Erythroblast (primary cell): ENCODE measurements around the gene MS4A15.
A peak's percentile ranks its signal among the peaks of the same experiment; 100 is the strongest.
"Not testable (repeated sequence)": the region's sequence is repeated elsewhere in the genome, so short reads cannot be mapped to it uniquely, and the experiment has no call there.

Source experiments
- DNase-seq, 2 experiments: peaks; one replicate each; lab custom pipeline; 2025; lab: John Stamatoyannopoulos, UW
- GATA1 ChIP-seq: IDR thresholded peaks from 2 replicates; pipeline ENCODE4 v1.6.1; 2011; ENCODE audit warnings: low read depth, mild to moderate bottlenecking, control low read depth, low read length, moderate library complexity
- POLR2A ChIP-seq: IDR thresholded peaks from 2 replicates; pipeline ENCODE4 v1.6.1; 2011; ENCODE audit warnings: mild to moderate bottlenecking, low read length

MS4A15 gene

DNA sequence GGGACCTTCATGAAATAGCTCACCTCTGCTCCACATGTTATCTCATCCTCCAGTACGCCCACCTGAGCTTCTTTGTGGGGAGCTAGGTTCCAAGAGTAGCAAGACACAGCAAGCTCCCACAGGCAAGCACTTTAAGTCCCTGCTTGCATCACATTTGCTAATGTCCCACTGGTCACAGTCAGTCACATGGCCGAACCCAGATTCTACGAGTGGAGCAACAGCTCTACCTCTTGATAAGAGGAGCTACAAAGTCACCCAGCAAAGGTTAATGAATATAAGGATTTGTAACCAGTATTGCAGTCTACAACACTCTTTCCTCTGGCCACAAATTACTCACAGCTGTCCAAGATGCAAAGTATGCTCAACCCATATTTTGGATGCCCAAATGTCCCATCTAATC is 15.2 kb upstream of the MS4A15 start:
- no peak for DNase-seq

DNA sequence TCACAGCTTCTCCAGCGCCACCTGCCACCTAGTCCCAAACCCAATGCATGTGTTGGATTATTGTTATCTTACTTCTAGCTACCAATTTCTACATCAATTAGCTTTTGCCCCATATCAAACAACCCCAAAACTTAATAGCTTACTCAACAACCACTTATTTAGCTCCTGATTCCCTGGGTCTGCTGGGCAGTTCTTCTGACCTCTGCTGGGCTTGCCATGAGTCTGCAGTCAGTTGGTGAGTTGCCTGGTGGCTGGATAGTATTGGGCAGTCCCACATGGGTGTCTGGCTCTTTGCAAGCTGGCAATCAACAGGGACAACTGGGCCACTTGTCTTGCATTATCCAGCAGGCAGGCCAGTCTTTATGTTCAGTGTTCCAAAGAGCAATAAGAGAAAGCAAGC is 13.6 kb upstream of the MS4A15 start:
- TF ChIP-seq GATA1 (no peak), POLR2A (no peak)
- DNase-seq: no peak

More for the DNA sequence above, 15.2 kb upstream of the MS4A15 start:
- no peak for TF ChIP-seq POLR2A
- TF ChIP-seq GATA1: no peak

DNA sequence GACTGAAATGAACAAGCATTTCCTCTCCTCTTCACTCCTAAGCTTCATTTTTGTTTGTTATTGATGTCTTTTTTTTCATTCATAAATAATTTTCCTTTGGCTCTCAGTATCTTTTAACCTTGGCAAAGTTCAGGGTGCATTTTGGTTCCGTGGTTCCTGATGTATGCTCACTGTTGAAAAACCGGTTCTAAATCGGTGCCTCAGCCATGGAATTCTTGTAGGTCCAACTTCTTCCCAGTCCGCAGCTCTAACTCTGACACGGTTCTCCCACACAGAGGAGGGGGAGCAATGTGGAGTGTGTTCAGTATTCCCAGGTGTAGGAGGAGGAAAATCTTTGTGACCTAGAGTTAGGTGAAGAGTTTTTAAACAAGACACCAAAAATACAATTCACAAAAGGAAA is 12.6 kb upstream of the MS4A15 start:
- TF ChIP-seq POLR2A (no peak), GATA1 (no peak)
- DNase-seq: no peak

DNA sequence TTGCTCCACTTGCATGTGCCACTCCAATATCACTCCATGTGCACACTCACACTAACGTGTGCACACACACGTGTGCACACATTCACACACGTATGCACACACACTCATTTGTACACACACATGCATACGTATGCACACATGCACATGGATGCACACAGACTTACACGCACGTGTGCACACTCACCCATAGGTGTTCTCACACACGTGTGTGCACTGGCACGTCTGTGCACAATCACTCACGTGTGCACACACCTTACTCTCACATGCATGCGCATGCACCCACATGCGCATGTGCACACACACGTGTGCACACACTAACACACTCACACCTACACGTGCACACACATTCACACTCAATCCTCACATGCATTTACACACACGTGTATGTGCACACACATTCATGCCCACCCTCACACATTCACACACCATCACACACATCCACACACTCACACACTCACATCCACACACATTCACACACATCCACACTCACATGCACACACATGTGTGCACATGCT is 9.3 kb upstream of the MS4A15 start:
- TF ChIP-seq GATA1 (no peak), POLR2A (no peak)
- DNase-seq: peak in 1 of 2 experiments; percentile 4

DNA sequence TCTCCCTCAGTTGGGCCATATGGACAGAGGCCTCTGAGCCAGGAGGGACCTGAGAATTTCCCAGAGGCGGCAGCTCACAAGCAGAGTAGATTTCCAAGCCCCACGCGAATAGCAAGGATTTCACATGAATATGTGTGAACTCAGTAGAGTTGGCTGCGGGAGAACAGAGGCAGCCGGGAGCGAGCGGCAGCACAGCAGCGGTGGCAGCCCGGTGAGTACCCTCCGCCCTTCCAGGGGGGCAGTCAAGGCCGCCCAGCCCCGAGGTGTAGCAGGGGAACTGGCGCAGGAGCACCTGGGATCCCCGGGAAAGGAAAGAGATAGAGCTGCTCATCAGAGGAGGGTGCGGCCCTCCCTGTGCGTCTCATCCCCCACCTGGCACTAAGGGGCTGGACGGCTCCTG is 8.4 kb upstream of the MS4A15 start:
- no peak for DNase-seq
- TF ChIP-seq POLR2A (no peak), GATA1 (no peak)

DNA sequence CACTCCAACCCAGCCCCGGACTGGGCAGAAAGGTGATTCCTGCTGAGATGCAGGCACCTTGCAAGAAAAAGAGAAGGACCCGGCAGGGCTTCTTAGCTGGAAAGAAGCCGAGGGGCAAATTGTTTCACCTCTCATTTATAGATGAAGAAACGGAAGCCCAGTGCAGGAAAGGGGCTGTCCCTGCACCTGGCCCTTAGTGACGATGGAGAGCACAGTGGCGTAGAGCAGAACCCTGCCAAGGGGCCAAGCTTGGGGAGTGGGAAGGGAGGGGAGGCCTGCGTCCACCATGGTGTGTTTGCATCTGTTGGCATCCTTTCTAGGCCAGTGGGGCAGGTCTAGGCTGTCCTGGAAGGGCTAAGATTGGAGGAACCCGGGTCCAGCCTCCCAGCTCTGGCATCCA is 7.8 kb upstream of the MS4A15 start:
- no peak for DNase-seq
- TF ChIP-seq GATA1 (no peak), POLR2A (no peak)

DNA sequence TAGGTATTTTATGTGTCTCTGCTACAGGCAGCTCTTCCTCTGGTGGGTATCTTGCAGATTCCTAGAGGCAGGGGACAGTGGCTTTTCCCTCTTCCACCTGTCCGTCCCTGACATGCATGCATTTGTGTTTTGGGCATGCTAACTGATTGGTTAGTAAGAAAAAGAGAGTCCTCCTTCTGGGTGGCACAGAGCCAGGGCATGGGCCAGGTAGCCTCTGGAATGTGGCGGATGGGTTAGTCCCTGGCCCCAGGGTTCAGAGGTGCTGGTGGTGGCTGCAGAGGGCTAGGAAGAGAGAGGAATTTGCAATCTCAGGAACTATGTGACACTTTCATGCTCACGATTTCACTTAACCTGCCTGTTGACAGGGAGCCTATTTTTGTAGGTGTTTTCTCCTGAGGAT is 5.8 kb upstream of the MS4A15 start:
- no peak for DNase-seq
- no peak for TF ChIP-seq GATA1
- no peak for TF ChIP-seq POLR2A

DNA sequence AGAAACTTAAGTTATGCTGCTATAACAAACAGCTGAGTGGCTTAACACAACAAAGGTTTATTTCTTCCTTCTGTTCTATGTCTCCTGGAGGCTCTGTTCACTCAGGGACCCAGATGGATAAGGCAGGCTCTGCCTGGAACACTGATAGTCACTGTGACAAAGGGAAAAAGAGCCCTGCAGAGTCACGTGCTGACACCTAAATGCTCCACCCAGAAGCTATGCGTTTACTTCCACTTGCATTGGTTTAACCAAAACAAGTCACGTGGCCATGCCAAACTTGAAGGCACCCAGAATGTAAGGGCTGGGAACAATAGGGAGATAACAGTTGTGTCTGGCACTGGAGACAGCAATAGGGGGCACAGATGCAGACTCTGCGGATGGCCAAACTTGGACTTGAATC is 3.4 kb upstream of the MS4A15 start:
- DNase-seq: peak in 1 of 2 experiments; percentile 22
- TF ChIP-seq POLR2A (no peak), GATA1 (no peak)

DNA sequence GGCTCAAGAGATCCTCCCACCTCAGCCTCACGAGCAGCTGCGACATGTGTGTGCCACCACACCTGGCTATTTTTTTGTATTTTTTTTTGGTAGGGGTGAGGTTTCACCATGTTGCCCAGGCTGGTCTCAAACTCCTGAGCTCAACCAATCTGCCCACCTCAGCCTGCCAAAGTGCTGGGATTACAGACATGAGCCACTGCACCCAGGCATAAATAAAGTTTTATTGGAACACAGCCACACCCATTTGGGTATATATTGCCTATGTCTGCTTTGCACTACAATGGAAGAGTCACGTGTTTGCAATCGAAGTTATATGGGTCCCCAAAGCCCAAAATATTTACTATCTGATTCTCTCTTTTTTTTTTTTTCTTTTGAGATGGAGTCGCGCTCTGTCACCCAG is 1.8 kb upstream of the MS4A15 start:
- no peak for DNase-seq
- TF ChIP-seq GATA1 (no peak), POLR2A (no peak)

DNA sequence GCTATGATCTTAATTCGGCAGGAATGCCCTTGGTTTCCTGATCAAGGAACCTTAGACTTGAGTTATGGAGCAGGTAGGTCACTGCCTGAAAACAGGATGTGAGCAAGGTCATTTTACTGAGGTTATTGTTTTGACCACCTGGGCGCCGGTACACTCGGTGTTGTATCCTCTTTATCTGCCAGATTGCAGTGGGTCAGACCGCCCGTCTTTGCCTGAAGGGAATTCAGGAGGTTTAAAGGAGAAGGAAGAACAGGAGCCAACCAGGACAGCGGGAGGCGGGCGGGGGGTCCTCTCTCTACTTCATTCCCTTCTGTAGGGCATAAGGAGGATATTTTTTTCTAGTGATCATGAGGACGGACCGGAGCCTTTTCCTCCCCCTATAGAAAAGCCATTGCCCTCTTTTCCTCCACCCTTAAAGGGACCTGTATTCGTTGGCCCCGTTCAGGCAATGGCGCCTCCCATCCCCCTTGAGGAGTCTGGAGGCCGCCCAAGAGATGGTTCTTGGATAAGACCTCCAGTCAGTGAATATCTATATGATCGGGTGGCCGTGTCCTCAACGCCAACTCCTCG is 649 bp downstream of the MS4A15 start:
- DNase-seq: no peak
- TF ChIP-seq POLR2A (no peak), GATA1 (no peak)

DNA sequence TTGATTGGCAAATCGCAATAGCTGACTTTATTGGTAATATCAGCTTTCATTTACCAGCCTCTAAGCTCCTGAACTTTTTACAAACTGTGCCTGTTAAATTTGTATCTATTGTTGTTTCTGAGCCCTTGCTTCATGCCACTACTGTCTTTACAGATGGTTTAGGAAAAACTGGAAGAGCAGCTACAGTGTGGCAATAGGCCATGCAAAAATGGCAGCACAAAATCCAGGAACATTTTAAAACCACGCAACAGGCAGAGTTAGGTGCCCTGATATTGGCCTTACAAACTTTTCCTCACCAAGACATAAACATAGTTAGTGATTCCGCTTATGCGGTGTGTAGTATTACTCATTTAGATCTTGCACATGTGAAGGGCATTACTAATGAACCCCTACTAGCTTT is 2.0 kb downstream of the MS4A15 start:
- not testable (repeated sequence) for DNase-seq

DNA sequence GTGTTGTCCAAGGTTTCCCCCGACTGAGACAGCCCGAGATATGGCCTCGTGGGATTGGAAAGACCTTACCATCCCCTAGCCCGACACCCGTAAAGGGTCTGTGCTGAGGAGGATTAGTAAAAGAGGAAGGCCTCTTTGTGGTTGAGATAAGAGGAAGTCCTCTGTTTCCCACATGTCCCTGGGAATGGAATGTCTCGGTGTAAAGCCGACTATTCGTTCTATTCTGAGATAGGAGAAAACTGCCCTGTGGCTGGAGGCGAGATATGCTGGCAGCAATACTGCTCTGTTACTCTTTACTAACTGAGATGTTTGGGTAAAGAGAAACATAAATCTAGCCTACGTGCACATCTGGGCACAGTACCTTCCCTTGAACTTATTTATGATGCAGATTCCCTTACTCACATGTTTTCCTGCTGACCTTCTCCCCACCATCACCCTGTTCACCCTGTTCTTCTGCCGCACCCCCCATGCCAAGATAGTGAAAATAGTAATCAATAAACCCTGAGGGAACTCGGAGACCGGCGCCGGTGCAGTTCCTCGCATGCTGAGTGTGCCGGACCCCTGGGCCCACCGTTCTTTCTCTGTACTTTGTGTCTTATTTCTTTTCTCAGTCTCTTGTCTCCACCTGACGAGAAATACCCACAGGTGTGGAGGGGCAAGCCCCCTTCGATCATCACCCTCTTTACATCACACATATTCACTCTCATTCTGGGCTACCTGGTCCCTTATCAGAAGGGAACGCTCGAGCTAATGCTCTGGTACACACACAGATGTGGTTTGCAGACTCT is 3.0 kb downstream of the MS4A15 start:
- not testable (repeated sequence) for DNase-seq

DNA sequence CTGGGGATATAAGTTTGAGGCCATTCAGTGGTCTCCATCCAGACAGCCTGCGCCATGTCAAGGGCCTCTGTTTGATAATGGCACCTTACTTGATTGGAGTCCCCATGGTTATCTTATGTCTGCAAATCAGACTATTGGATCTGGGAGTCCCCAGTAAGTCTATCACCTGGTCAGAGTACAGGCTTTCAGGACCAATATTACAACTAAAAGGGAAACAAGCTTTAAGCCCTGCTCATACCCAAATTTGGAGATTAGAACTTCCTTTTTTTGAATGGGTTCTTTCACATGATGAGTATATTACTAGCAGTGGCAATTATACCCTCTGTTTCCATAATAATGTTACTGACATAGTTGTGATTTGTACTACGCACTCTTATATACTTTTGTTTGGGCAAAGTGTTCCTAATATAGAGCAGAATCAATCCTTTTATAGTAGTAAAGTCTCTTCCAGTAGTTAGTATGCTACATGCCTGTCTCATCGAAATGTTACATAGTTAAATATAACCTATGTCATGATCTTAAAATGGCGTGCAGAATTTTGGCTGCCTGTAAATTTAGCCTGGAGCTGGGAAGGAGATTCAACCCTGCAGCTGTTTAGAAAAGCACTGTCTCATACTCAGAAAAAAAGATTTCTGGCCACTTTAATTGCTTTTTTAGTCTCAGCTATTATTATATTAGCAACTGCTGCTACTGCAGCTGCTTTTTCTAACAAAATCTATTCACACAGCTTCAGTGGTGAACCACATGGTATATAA is 4.9 kb downstream of the MS4A15 start:
- no peak for TF ChIP-seq POLR2A
- no peak for TF ChIP-seq GATA1
- DNase-seq: no peak

DNA sequence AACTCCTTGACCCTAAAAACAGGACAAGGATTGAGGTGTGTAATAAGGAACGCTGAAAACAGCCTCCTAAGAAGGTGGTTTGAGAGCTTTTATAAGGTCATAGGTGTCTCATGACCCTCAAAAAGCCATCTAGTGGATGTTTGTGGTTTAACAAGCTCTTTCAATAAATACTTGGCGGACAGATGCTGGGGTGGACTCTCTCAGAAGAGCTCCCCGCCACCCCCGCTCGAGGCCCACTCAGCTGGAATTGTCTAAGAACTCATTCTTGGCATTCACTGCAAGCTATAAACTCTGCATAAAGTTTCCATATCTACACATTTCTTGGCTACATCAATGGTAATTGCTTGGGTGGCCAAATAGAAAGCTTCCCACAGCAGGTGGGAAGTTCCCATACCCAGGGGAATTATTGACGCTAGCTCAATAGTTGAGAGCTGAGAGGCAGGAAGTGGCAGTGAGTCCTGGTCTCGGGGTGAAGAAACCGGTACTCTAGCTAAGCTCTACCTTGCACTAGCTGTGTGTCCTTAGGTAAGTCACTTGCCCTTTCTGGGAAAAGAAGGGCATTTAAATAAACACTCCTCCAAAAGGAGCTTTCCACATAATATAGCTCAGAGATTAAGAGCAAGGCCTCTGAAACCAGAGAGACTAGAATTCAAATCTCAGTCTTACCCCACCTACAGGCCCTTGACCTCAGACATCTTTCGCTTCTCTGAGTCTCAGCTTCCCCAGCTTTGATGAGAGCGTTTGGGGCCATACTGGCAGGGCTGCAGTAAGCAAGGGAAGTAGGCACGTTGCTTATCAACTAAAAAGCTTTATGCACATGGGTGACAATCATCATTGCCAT is 6.4 kb downstream of the MS4A15 start:
- no peak for TF ChIP-seq GATA1
- TF ChIP-seq POLR2A: no peak
- peak in 1 of 2 experiments; percentile 13 for DNase-seq
